ENCODE results near the gene OR4K1. TPM values are rescaled to one million over a fixed set of nuclear protein-coding genes. Genes with fewer than 3 reads are reported as not detected.

Gene OR4K1
- total and polyA plus RNA-seq, 9 of the 15 experiments (the other 6 are each of a cell fraction or from before 2014, with no cell fraction given): not detected

DNA sequence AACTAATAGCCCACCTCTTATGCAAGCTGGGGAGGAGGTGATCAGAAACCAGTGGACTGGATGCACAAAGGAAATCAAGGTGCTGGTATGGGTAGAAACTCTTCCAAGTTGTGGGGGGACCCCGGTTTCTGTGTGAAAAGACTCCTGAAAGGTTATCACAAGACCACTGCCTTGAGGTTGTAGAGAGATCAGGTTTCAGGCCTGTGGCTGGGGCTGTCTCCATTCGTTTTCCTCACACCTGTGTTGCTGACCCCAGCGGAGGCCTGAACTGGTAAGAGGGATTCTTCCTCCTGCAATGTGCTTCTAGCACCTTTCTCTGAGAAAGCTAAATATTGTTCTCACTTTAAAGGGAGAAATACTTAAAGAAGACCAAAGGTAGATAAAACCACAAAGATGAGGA lies 19.6 kb upstream of the OR4K1 start:
- TF ChIP-seq E2F3 (CRISPR knock-in tag; IDR thresholded peaks at IDR 0.05) (no peak), ZNF408 (CRISPR knock-in tag; IDR thresholded peaks at IDR 0.05; ENCODE audit: low read depth) (no peak), ZNF274 (IDR thresholded peaks at IDR 0.05; ENCODE audit: borderline replicate concordance, low read depth, low read length) (no peak), PPARD (CRISPR knock-in tag; IDR thresholded peaks at IDR 0.05) (no peak), SIRT6 (IDR thresholded peaks at IDR 0.05; ENCODE audit: low read depth, low read length) (no peak), XRCC3 (IDR thresholded peaks at IDR 0.05) (no peak), SRSF9 (IDR thresholded peaks at IDR 0.05; ENCODE audit: borderline replicate concordance, low read depth, low read length) (no peak), ADNP (tag; IDR thresholded peaks at IDR 0.05) (no peak), TEAD2 (tag; IDR thresholded peaks at IDR 0.05) (no peak), GABPB2 (CRISPR knock-in tag; conservative IDR thresholded peaks at IDR 0.05) (no peak), TAF15 (IDR thresholded peaks at IDR 0.05; ENCODE audit: low read depth, low read length) (no peak), MXI1 (IDR thresholded peaks at IDR 0.05; ENCODE audit: low read depth, low read length) (no peak)
- TF ChIP-seq, protein P1, sequence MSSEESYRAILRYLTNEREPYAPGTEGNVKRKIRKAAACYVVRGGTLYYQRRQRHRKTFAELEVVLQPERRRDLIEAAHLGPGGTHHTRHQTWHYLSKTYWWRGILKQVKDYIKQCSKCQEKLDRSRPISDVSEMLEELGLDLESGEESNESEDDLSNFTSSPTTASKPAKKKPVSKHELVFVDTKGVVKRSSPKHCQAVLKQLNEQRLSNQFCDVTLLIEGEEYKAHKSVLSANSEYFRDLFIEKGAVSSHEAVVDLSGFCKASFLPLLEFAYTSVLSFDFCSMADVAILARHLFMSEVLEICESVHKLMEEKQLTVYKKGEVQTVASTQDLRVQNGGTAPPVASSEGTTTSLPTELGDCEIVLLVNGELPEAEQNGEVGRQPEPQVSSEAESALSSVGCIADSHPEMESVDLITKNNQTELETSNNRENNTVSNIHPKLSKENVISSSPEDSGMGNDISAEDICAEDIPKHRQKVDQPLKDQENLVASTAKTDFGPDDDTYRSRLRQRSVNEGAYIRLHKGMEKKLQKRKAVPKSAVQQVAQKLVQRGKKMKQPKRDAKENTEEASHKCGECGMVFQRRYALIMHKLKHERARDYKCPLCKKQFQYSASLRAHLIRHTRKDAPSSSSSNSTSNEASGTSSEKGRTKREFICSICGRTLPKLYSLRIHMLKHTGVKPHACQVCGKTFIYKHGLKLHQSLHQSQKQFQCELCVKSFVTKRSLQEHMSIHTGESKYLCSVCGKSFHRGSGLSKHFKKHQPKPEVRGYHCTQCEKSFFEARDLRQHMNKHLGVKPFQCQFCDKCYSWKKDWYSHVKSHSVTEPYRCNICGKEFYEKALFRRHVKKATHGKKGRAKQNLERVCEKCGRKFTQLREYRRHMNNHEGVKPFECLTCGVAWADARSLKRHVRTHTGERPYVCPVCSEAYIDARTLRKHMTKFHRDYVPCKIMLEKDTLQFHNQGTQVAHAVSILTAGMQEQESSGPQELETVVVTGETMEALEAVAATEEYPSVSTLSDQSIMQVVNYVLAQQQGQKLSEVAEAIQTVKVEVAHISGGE (CRISPR knock-in tag; IDR thresholded peaks at IDR 0.05): no peak
- no peak overlapping the region for H3K4me3 ChIP-seq
- no peaks in the 10 kb centered on the region for H3K9me1 ChIP-seq (ENCODE audit: control insufficient read depth, insufficient read depth, low read length)
- no peak overlapping the region for H3K27ac ChIP-seq (ENCODE audit: extremely low read depth, low read depth, low read length)
- ChIA-PET POLR2A (interaction anchor here (1.3 kb wide), 1 partner anchor 10 kb away, joined by 3 read pairs; the partner anchor contains the start of gene OR4K5), CTCF (ENCODE audit: low intra/inter-chr PET ratio) (no interaction called here)
- no peaks in the 10 kb centered on the region for H3K27me3 ChIP-seq (ENCODE audit: control insufficient read depth in 2 of 2, insufficient read depth in 2 of 2, low read length in 2 of 2)
- FAIRE-seq (no peak), DNase-seq (ENCODE audit: extremely low read depth in 1 of 4, low spot score in 3 of 4) (no peak), ATAC-seq (no peak)
- H3K36me3 ChIP-seq (ENCODE audit: control insufficient read depth, insufficient read depth, low read length): no peaks in the 10 kb centered on the region
- H3K4me2 ChIP-seq (ENCODE audit: insufficient read depth, low read length): no peak overlapping the region
- H3K4me1 ChIP-seq (replicated peaks in 1 of 2; ENCODE audit: control insufficient read depth in 2 of 2, insufficient read depth in 2 of 2, low read length in 2 of 2): no peaks in the 10 kb centered on the region
- no peak overlapping the region for H3K9ac ChIP-seq (ENCODE audit: insufficient read depth in 1 of 2, low read depth in 2 of 2, low read length in 2 of 2)
- BruUV-seq (replicated peaks): no TSS peak
- 0% methylated on average over 3 of the region's 3 CpGs for WGBS (ENCODE audit: insufficient coverage, low coverage, missing lambda C conversion rate)
- intact Hi-C loops (cut with micrococcal nuclease) (no loop called here), in situ Hi-C loops (cut with MboI) (no loop called here)
- H4K20me1 ChIP-seq (replicated peaks; ENCODE audit: control insufficient read depth, insufficient read depth, low read length): no peaks in the 10 kb centered on the region
- no peaks in the 10 kb centered on the region for H3K9me3 ChIP-seq (replicated peaks; ENCODE audit: control insufficient read depth, insufficient read depth, low read depth, low read length)
- no peaks in the 10 kb centered on the region for H3K79me2 ChIP-seq (ENCODE audit: control insufficient read depth, insufficient read depth, low read length)
- H2AFZ ChIP-seq (ENCODE audit: low read depth, low read length): no peak overlapping the region
